Liver (tissue), 9 donors: ENCODE results near the gene ADPRH. TPM values are rescaled to one million over a fixed set of nuclear protein-coding genes. Genes with fewer than 3 reads are reported as not detected.

Experiments used
- DNase-seq: peaks from one replicate; pipeline ENCODE4 v3.0.0-alpha.2; 2017; ENCODE audit warnings: low spot score
- H3K27ac ChIP-seq, 2 donors: one replicate each; pipeline ENCODE4 v1.7.0; 2013; ENCODE audit warnings: inconsistent platforms in 2 of 2, low read length in 2 of 2, control low read depth in 1 of 2, low read depth in 1 of 2, mild to moderate bottlenecking in 1 of 2
- H3K27me3 ChIP-seq, 4 donors: one replicate each; pipeline versions ENCODE4 v1.6.1 to v1.7.0; 2013; ENCODE audit warnings: low read length in 3 of 4, inconsistent platforms in 1 of 4, mild to moderate bottlenecking in 1 of 4, moderate library complexity in 1 of 4; ENCODE audit not compliant: control insufficient read depth in 4 of 4, insufficient read depth in 4 of 4
- H3K36me3 ChIP-seq, 4 donors: one replicate each; pipeline versions ENCODE4 v1.6.1 to v1.7.0; 2013; ENCODE audit warnings: low read length in 3 of 4, mild to moderate bottlenecking in 3 of 4, low read depth in 1 of 4, moderate library complexity in 1 of 4; ENCODE audit not compliant: control insufficient read depth in 4 of 4, insufficient read depth in 3 of 4
- H3K4me1 ChIP-seq, 4 donors: one replicate each; pipeline versions ENCODE4 v1.6.1 to v1.7.0; 2013; ENCODE audit warnings: low read length in 3 of 4, mild to moderate bottlenecking in 3 of 4, moderate library complexity in 1 of 4; ENCODE audit not compliant: control insufficient read depth in 4 of 4, insufficient read depth in 4 of 4
- H3K4me3 ChIP-seq, 3 donors: one replicate each; pipeline versions ENCODE4 v1.6.1 to v1.7.0; 2013; ENCODE audit warnings: low read length in 3 of 3, control low read depth in 1 of 3, low read depth in 1 of 3, mild to moderate bottlenecking in 1 of 3
- H3K9ac ChIP-seq, 2 donors: one replicate each; pipeline ENCODE4 v1.7.0; 2013; ENCODE audit warnings: low read length in 2 of 2, mild to moderate bottlenecking in 2 of 2, moderate library complexity in 2 of 2, control low read depth in 1 of 2, low read depth in 1 of 2
- H3K9me3 ChIP-seq, 4 donors: one replicate each; pipeline versions ENCODE4 v1.6.1 to v1.7.0; 2013; ENCODE audit warnings: low read length in 3 of 4; ENCODE audit not compliant: control insufficient read depth in 4 of 4
- FOXA1 ChIP-seq: IDR thresholded peaks from 2 replicates; pipeline ENCODE4 v1.6.1; 2016; ENCODE audit warnings: antibody characterized with exemption
- FOXA2 ChIP-seq: IDR thresholded peaks from 2 replicates; pipeline ENCODE4 v1.6.1; 2016; ENCODE audit warnings: antibody characterized with exemption
- GABPA ChIP-seq, 2 donors: IDR thresholded peaks in 1 of 2; conservative IDR thresholded peaks in 1 of 2; 2 replicates each; pipeline ENCODE4 v1.6.1; 2016; ENCODE audit warnings: antibody characterized with exemption in 2 of 2, mild to moderate bottlenecking in 1 of 2, moderate library complexity in 1 of 2
- HNF4A ChIP-seq, 2 donors: conservative IDR thresholded peaks; 2 replicates each; pipeline ENCODE4 v1.6.1; 2016; ENCODE audit warnings: antibody characterized with exemption in 2 of 2, mild to moderate bottlenecking in 2 of 2
- HNF4G ChIP-seq: IDR thresholded peaks from 2 replicates; pipeline ENCODE4 v1.6.1; 2016; ENCODE audit warnings: antibody characterized with exemption
- NR2F2 ChIP-seq: IDR thresholded peaks from 2 replicates; pipeline ENCODE4 v1.6.1; 2016; ENCODE audit warnings: antibody characterized with exemption
- RAD21 ChIP-seq, 2 donors: IDR thresholded peaks; 2 replicates each; pipeline ENCODE4 v1.6.1; 2016; ENCODE audit warnings: antibody characterized with exemption in 2 of 2, mild to moderate bottlenecking in 2 of 2
- RXRA ChIP-seq, 2 donors: IDR thresholded peaks; 2 replicates each; pipeline ENCODE4 v1.6.1; 2017 to 2018; ENCODE audit warnings: antibody characterized with exemption in 2 of 2, mild to moderate bottlenecking in 1 of 2
- SP1 ChIP-seq: IDR thresholded peaks from 2 replicates; pipeline ENCODE4 v1.6.1; 2018; ENCODE audit warnings: antibody characterized with exemption, mild to moderate bottlenecking
- TAF1 ChIP-seq: conservative IDR thresholded peaks from 2 replicates; pipeline ENCODE4 v1.6.1; 2016; ENCODE audit warnings: antibody characterized with exemption, mild to moderate bottlenecking
- YY1 ChIP-seq: IDR thresholded peaks from 2 replicates; pipeline ENCODE4 v1.6.1; 2016; ENCODE audit warnings: antibody characterized with exemption, mild to moderate bottlenecking
- WGBS: extraction: QIAGEN DNeasy Blood & Tissue Kit; methylation state at CpG from one replicate; pipeline ENCODE4 v1.1.7; 2013; 5-methylcytosine and 5-hydroxymethylcytosine counted together
- polyA plus RNA-seq, 2 donors: library from polyadenylated mRNA; stranded (reverse) in 1 of 2; unstranded in 1 of 2; fragments of 200-250 nt in 1 of 2; fragments of >200 nt in 1 of 2; fragmentation: Nextera tagmentation in 1 of 2; extraction: Ambion mirVana in 1 of 2; gene quantifications; one replicate each; pipeline versions ENCODE4 v1.2.1 to v1.2.3, GENCODE V29; 2013 to 2015
- total RNA-seq, 2 donors: library from RNA; depleted of rRNA; stranded (reverse); fragments of >200 nt; gene quantifications; one replicate each; pipeline ENCODE4 v1.2.3, GENCODE V29; 2014
- TF ChIP-seq, protein P1 (sequence below): IDR thresholded peaks from 2 replicates; pipeline ENCODE4 v1.6.1; 2016; ENCODE audit warnings: antibody characterized with exemption
- TF ChIP-seq, protein P2 (sequence below): IDR thresholded peaks from 2 replicates; pipeline ENCODE4 v1.6.1; 2016; ENCODE audit warnings: antibody characterized with exemption
- TF ChIP-seq, protein P3 (sequence below): IDR thresholded peaks from 2 replicates; pipeline ENCODE4 v1.6.1; 2016; ENCODE audit warnings: antibody characterized with exemption
- TF ChIP-seq, protein P4 (sequence below): IDR thresholded peaks from 2 replicates; pipeline ENCODE4 v1.6.1; 2016; ENCODE audit warnings: antibody characterized with exemption, mild to moderate bottlenecking
- donor health status: healthy.
- donor health status: healthy.
- donor health status: healthy.
- donor health status: healthy.
- donor health status: healthy.

The ADPRH gene
- total and polyA plus RNA-seq, 4 donors, result 0.89 to 3.8 (median 2.4) TPM

DNA sequence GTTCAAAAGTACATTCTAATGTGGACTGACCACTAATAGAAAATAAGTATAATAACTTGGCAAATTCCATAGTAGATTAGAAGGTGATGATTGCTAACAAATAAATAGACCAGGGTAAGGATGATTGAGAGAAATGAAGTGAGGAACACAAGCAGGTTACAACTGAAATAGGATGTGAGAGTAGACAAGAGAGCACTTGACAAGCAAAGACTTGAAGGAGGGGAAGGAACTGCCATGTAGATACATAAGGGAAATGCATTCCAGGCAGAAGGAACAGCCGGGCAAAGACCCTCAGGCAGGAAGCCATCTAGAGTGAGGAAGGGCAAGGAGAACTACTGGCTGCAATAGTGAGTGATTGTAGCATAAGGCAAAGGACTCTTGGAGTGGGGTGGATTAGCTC lies 23.4 kb downstream of the ADPRH start:
- Histone ChIP-seq H3K4me3 (no peak overlapping the region), H3K36me3 (peaks cover 0 to 6% (median 0%) of the 10 kb centered on the region in 4 donors), H3K27me3 (no peaks in the 10 kb centered on the region), H3K9me3 (no peaks in the 10 kb centered on the region), H3K9ac (no peak overlapping the region), H3K4me1 (peaks cover 0 to 22% (median 13%) of the 10 kb centered on the region in 4 donors), H3K27ac (no peak overlapping the region)
- no peak for DNase-seq
- TF ChIP-seq GABPA (IDR thresholded peaks at IDR 0.05 in 1 of 2, conservative IDR thresholded peaks at IDR 0.05 in 1 of 2) (no peak), HNF4A (conservative IDR thresholded peaks at IDR 0.05) (no peak), FOXA2 (no peak), YY1 (no peak)
- TF ChIP-seq, protein P1, sequence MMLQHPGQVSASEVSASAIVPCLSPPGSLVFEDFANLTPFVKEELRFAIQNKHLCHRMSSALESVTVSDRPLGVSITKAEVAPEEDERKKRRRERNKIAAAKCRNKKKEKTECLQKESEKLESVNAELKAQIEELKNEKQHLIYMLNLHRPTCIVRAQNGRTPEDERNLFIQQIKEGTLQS, result no peak
- 79% methylated on average over 1 of the region's 1 CpG for WGBS

DNA sequence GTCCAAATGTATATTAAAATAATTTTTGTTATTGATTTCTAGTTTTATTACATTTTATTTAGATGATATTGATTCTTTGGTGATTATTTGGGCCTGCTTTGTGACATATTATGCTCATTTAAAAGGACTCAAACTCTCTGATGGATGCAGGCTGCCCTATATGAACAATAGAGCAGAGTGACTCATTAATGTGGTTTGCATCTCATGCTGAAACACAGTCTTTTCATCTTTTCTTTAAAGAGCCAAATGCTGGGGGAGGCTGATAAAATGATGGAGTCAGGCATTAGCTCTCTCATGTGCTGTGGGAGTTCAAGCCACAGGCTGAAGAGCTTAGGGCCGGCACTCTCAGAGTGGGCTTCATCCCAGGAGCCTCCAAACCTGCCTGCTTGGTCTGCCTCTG lies 25.6 kb downstream of the ADPRH start:
- WGBS, result 85% methylated on average over 1 of the region's 1 CpG
- DNase-seq, result no peak
- H3K9me3 ChIP-seq, result no peaks in the 10 kb centered on the region
- H3K4me1 ChIP-seq, result peaks cover 0 to 3% (median 0%) of the 10 kb centered on the region in 4 donors
- no peak overlapping the region for H3K9ac ChIP-seq
- no peak overlapping the region for H3K27ac ChIP-seq
- H3K36me3 ChIP-seq, result peaks cover 0 to 6% (median 0%) of the 10 kb centered on the region in 4 donors
- TF ChIP-seq FOXA2 (no peak), HNF4A (conservative IDR thresholded peaks at IDR 0.05) (no peak), FOXA1 (no peak), GABPA (IDR thresholded peaks at IDR 0.05 in 1 of 2, conservative IDR thresholded peaks at IDR 0.05 in 1 of 2) (no peak), HNF4G (no peak), TAF1 (no peak), RXRA (IDR thresholded peaks at IDR 0.05) (no peak), NR2F2 (no peak), RAD21 (IDR thresholded peaks at IDR 0.05) (no peak), YY1 (no peak), SP1 (no peak)
- TF ChIP-seq, protein P2, sequence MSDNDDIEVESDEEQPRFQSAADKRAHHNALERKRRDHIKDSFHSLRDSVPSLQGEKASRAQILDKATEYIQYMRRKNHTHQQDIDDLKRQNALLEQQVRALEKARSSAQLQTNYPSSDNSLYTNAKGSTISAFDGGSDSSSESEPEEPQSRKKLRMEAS, result no peak
- TF ChIP-seq, protein P3, sequence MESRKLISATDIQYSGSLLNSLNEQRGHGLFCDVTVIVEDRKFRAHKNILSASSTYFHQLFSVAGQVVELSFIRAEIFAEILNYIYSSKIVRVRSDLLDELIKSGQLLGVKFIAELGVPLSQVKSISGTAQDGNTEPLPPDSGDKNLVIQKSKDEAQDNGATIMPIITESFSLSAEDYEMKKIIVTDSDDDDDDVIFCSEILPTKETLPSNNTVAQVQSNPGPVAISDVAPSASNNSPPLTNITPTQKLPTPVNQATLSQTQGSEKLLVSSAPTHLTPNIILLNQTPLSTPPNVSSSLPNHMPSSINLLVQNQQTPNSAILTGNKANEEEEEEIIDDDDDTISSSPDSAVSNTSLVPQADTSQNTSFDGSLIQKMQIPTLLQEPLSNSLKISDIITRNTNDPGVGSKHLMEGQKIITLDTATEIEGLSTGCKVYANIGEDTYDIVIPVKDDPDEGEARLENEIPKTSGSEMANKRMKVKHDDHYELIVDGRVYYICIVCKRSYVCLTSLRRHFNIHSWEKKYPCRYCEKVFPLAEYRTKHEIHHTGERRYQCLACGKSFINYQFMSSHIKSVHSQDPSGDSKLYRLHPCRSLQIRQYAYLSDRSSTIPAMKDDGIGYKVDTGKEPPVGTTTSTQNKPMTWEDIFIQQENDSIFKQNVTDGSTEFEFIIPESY, result no peak
- TF ChIP-seq, protein P4, sequence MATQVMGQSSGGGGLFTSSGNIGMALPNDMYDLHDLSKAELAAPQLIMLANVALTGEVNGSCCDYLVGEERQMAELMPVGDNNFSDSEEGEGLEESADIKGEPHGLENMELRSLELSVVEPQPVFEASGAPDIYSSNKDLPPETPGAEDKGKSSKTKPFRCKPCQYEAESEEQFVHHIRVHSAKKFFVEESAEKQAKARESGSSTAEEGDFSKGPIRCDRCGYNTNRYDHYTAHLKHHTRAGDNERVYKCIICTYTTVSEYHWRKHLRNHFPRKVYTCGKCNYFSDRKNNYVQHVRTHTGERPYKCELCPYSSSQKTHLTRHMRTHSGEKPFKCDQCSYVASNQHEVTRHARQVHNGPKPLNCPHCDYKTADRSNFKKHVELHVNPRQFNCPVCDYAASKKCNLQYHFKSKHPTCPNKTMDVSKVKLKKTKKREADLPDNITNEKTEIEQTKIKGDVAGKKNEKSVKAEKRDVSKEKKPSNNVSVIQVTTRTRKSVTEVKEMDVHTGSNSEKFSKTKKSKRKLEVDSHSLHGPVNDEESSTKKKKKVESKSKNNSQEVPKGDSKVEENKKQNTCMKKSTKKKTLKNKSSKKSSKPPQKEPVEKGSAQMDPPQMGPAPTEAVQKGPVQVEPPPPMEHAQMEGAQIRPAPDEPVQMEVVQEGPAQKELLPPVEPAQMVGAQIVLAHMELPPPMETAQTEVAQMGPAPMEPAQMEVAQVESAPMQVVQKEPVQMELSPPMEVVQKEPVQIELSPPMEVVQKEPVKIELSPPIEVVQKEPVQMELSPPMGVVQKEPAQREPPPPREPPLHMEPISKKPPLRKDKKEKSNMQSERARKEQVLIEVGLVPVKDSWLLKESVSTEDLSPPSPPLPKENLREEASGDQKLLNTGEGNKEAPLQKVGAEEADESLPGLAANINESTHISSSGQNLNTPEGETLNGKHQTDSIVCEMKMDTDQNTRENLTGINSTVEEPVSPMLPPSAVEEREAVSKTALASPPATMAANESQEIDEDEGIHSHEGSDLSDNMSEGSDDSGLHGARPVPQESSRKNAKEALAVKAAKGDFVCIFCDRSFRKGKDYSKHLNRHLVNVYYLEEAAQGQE, result no peak
- H3K27me3 ChIP-seq, result no peaks in the 10 kb centered on the region
- H3K4me3 ChIP-seq, result no peak overlapping the region
